BLaER1 (cell line): ENCODE data around the gene ZNF728.
"Not testable (repeated sequence)": the region's sequence is repeated elsewhere in the genome, so short reads cannot be mapped to it uniquely, and the experiment has no call there.

Source experiments
- H3K27ac ChIP-seq: shearing (Covaris generic); formaldehyde crosslinking; 2 replicates; pipeline ENCODE4 v1.8.1; 2022
- H3K27me3 ChIP-seq: shearing (Covaris generic); formaldehyde crosslinking; 2 replicates; pipeline ENCODE4 v1.8.1; 2022
- H3K36me3 ChIP-seq: shearing (Covaris generic); formaldehyde crosslinking; 2 replicates; pipeline ENCODE4 v1.8.1; 2022
- H3K4me1 ChIP-seq: shearing (Covaris generic); formaldehyde crosslinking; 2 replicates; pipeline ENCODE4 v1.8.1; 2022
- H3K4me2 ChIP-seq: shearing (Covaris generic); formaldehyde crosslinking; 2 replicates; pipeline ENCODE4 v1.8.1; 2022
- H3K4me3 ChIP-seq: shearing (Covaris generic); formaldehyde crosslinking; 2 replicates; pipeline ENCODE4 v1.8.1; 2022
- H3K9ac ChIP-seq: shearing (Covaris generic); formaldehyde crosslinking; 2 replicates; pipeline ENCODE4 v1.8.1; 2022
- H3K9me3 ChIP-seq: shearing (Covaris generic); formaldehyde crosslinking; 2 replicates; pipeline ENCODE4 v1.8.1; 2022
- H4K20me1 ChIP-seq: shearing (Covaris generic); formaldehyde crosslinking; 2 replicates; pipeline ENCODE4 v1.8.1; 2022
- Cebpa-rat ChIP-seq: shearing (Covaris generic); IDR thresholded peaks from 2 replicates; pipeline ENCODE4 v1.8.1; 2022

Gene ZNF728

GRCh38 chr19:22935151-22935550 is 67.8 kb downstream of the ZNF728 start:
- no peak overlapping the region for H3K9ac ChIP-seq
- H3K4me2 ChIP-seq = no peak overlapping the region
- no peaks in the 10 kb centered on the region for H3K4me1 ChIP-seq
- TF ChIP-seq Cebpa-rat = no peak
- H4K20me1 ChIP-seq = no peaks in the 10 kb centered on the region
- H3K9me3 ChIP-seq = peaks cover 7% of the 10 kb centered on the region
- H3K4me3 ChIP-seq = no peak overlapping the region
- H3K27me3 ChIP-seq = no peaks in the 10 kb centered on the region
- no peaks in the 10 kb centered on the region for H3K36me3 ChIP-seq
- no peak overlapping the region for H3K27ac ChIP-seq

- H3K27me3 ChIP-seq, H4K20me1 ChIP-seq, H3K27ac ChIP-seq, H3K4me3 ChIP-seq, H3K4me1 ChIP-seq, H3K9ac ChIP-seq, H3K4me2 ChIP-seq, H3K36me3 ChIP-seq: not testable (repeated sequence)
- peaks cover 43% of the 10 kb centered on the region for H3K9me3 ChIP-seq
Observed at GRCh38 chr19:22927576-22927975, 75.4 kb downstream of the ZNF728 start.

GRCh38 chr19:22925181-22925580 is 77.8 kb downstream of the ZNF728 start:
- H3K27me3 ChIP-seq, H3K27ac ChIP-seq, H3K9ac ChIP-seq, H3K4me2 ChIP-seq, H3K4me1 ChIP-seq, H3K4me3 ChIP-seq, H3K36me3 ChIP-seq, H4K20me1 ChIP-seq: not testable (repeated sequence)
- H3K9me3 ChIP-seq = peaks cover 42% of the 10 kb centered on the region
